HepG2 (cell line): Measurements from ENCODE around the gene C9orf43. TPM values are rescaled to one million over a fixed set of nuclear protein-coding genes. Genes with fewer than 3 reads are reported as not detected.

Source experiments
- CHD2 ChIP-seq: IDR thresholded peaks from 2 replicates; pipeline ENCODE4 v1.6.1; 2011; ENCODE audit warnings: low read depth, low read length, improper control_type of control experiment
- MBD4 ChIP-seq: IDR thresholded peaks from 2 replicates; pipeline ENCODE4 v1.6.1; 2012; ENCODE audit warnings: low read length, inconsistent platforms, borderline replicate concordance
- PHB2 ChIP-seq: fragments of 450-650 bp; IDR thresholded peaks from 2 replicates; pipeline ENCODE4 v1.6.1; 2018; ENCODE audit not compliant: partially characterized antibody
- ZNF225 ChIP-seq: sonication (generic); formaldehyde crosslinking; IDR thresholded peaks from 2 replicates; pipeline ENCODE4 v1.4.0; 2020; ENCODE audit warnings: mild to moderate bottlenecking, missing genetic modification reagents
- ZNF691 ChIP-seq: sonication (generic); formaldehyde crosslinking; IDR thresholded peaks from 2 replicates; pipeline ENCODE4 v1.4.0; 2020; ENCODE audit warnings: missing genetic modification reagents, low read depth, mild to moderate bottlenecking, borderline replicate concordance
- ZNF713 ChIP-seq: sonication (generic); formaldehyde crosslinking; IDR thresholded peaks from 2 replicates; pipeline ENCODE4 v1.4.0; 2020; ENCODE audit warnings: mild to moderate bottlenecking, missing genetic modification reagents
- polyA plus RNA-seq, 8 experiments: library from polyadenylated mRNA; depleted of rRNA in 3 of 8; stranded (reverse) in 7 of 8; unstranded in 1 of 8; fragments of >200 nt; fragmentation: Illumina TruSeq in 4 of 8; extraction: Trizol in 4 of 8; gene quantifications; 2 replicates each; pipeline versions ENCODE4 v1.2.1 to v1.2.3, GENCODE V29; 2011 to 2016; ENCODE audit warnings: low read depth in 4 of 8, missing spikeins in 1 of 8, mixed read lengths in 1 of 8; ENCODE audit not compliant: insufficient read depth in 1 of 8
- total RNA-seq, 5 experiments: library from RNA; depleted of rRNA; stranded (reverse); fragments of >200 nt; fragmentation: Illumina TruSeq; extraction: Trizol; gene quantifications; 2 replicates each; pipeline ENCODE4 v1.2.3, GENCODE V29; 2016; ENCODE audit warnings: low read depth in 1 of 5
- TF ChIP-seq, protein P1 (sequence below): sonication (generic); formaldehyde crosslinking; IDR thresholded peaks from 2 replicates; pipeline ENCODE4 v1.5.1; 2020; ENCODE audit warnings: missing genetic modification reagents, mild to moderate bottlenecking, borderline replicate concordance
- TF ChIP-seq, protein P2 (sequence below): sonication (generic); formaldehyde crosslinking; IDR thresholded peaks from 2 replicates; pipeline ENCODE4 v1.5.1; 2020; ENCODE audit warnings: mild to moderate bottlenecking, missing genetic modification reagents, moderate library complexity

C9orf43 gene
- total and polyA plus RNA-seq, 2 of the 13 experiments (the other 11 are each of a cell fraction or from before 2014, with no cell fraction given) = 0.24 to 0.31 TPM

DNA sequence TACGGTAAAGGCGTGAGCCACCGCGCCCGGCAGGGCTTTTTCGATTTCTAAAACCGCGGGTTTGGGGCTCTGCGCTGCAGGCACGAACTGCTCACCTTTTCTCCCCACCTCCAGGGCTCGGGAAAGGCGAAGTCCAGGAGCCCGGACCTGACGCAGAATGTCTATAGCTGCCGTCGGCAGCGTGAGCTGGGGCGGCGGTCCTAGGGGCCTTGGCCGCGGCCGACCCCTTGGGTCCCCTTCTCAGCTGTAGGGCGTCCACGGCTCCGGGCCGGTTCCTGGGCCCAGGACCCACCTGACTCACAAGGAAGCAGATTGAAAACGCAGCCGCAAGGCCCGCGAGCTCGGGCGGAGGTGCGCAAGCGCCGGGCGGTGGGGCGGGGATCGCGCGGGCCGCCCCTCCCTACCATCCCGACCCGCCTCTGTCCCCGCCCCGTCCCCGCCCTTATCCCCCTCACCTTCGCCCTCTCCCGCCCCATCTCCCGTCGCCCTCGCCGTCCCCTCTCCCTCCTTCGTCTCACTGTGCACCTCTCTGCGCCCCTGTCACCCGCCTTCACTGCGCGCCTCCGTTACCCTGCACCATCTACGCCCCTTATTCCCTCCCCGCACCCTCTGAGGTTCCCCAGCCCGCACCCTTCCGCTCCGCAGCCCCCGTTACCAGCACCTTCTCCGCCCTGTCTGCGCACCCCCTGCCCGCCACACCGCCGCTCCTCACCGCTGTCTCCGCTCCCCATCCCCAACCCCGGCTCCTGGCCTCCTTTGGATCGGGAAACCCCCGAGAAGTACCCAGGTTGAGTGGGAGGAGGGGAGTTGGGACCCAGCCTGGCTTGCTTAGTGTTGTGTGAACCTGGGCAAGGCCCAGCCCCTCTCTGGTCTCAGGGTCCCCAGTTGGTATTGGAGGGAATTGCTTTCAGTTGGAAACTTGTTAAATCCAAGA lies 33.6 kb upstream of the C9orf43 start, which contains the start of gene HDHD3 (continued):
- TF ChIP-seq, protein P1, sequence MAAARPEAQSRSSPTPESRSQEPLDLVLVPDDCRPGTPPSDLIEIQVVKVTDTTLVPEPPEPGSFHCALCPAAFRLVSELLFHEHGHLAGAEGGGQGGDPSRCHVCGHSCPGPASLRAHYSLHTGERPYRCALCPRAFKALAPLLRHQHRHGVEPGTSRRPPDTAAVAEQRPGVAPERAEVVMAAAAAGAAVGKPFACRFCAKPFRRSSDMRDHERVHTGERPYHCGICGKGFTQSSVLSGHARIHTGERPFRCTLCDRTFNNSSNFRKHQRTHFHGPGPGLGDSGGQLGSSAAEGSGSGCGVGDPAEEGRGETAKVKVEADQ (CRISPR knock-in tag) = peak; percentile 75; the same call in 1 of the 2 replicates
- TF ChIP-seq PHB2 (no peak), ZNF691 (peak; percentile 69; the same call in 1 of the 2 replicates), ZNF713 (CRISPR knock-in tag) (peak; percentile 95), ZNF225 (peak; percentile 59; the same call in 1 of the 2 replicates), MBD4 (no peak), CHD2 (no peak)
- TF ChIP-seq, protein P2, sequence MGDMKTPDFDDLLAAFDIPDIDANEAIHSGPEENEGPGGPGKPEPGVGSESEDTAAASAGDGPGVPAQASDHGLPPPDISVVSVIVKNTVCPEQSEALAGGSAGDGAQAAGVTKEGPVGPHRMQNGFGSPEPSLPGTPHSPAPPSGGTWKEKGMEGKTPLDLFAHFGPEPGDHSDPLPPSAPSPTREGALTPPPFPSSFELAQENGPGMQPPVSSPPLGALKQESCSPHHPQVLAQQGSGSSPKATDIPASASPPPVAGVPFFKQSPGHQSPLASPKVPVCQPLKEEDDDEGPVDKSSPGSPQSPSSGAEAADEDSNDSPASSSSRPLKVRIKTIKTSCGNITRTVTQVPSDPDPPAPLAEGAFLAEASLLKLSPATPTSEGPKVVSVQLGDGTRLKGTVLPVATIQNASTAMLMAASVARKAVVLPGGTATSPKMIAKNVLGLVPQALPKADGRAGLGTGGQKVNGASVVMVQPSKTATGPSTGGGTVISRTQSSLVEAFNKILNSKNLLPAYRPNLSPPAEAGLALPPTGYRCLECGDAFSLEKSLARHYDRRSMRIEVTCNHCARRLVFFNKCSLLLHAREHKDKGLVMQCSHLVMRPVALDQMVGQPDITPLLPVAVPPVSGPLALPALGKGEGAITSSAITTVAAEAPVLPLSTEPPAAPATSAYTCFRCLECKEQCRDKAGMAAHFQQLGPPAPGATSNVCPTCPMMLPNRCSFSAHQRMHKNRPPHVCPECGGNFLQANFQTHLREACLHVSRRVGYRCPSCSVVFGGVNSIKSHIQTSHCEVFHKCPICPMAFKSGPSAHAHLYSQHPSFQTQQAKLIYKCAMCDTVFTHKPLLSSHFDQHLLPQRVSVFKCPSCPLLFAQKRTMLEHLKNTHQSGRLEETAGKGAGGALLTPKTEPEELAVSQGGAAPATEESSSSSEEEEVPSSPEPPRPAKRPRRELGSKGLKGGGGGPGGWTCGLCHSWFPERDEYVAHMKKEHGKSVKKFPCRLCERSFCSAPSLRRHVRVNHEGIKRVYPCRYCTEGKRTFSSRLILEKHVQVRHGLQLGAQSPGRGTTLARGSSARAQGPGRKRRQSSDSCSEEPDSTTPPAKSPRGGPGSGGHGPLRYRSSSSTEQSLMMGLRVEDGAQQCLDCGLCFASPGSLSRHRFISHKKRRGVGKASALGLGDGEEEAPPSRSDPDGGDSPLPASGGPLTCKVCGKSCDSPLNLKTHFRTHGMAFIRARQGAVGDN (CRISPR knock-in tag) = peak; percentile 83
